Activated T-helper 2 cell treated with anti-CD3 and anti-CD28 coated beads, Interferon-gamma antibody, Interleukin-2, Interleukin-4, amounts not matched to agents 10 μg/mL and 5 μg/mL and 100 μg/mL, durations not matched to agents 14 hours and 24 hours and 36 hours (primary cell): ENCODE data around the gene SLFNL1. TPM values are rescaled to one million over a fixed set of nuclear protein-coding genes. Genes with fewer than 3 reads are reported as not detected.

Experiments used
- DNase-seq: peaks from one replicate; pipeline ENCODE4 v3.0.0; 2021; ENCODE audit warnings: low spot score
- H3K27ac Mint-ChIP-seq: one replicate; pipeline ENCODE4 v1.8.0; 2021; ENCODE audit warnings: mixed read lengths
- H3K27me3 Mint-ChIP-seq: one replicate; pipeline ENCODE4 v1.8.0; 2021; ENCODE audit warnings: low read depth, mixed read lengths
- H3K36me3 Mint-ChIP-seq: one replicate; pipeline ENCODE4 v1.8.0; 2021; ENCODE audit warnings: low read depth, mixed read lengths
- H3K4me1 Mint-ChIP-seq: one replicate; pipeline ENCODE4 v1.8.0; 2021; ENCODE audit warnings: low read depth, mixed read lengths
- H3K4me3 Mint-ChIP-seq: one replicate; pipeline ENCODE4 v1.8.0; 2021; ENCODE audit warnings: low read depth, mild to moderate bottlenecking, moderate library complexity, mixed read lengths
- H3K9me3 Mint-ChIP-seq: one replicate; pipeline ENCODE4 v1.8.0; 2021; ENCODE audit warnings: mixed read lengths
- intact Hi-C: fragments of 100-400 bp; cut with micrococcal nuclease; formaldehyde crosslinking; loops from one replicate; pipeline ENCODE4 v1.15.1; 2023
- total RNA-seq: library from RNA; stranded (reverse); gene quantifications from 2 replicates; pipeline ENCODE4 v1.2.3, GENCODE V29; 2022

The SLFNL1 gene
- total RNA-seq, 1 donor from 2014 or later: 0.14 TPM

DNA sequence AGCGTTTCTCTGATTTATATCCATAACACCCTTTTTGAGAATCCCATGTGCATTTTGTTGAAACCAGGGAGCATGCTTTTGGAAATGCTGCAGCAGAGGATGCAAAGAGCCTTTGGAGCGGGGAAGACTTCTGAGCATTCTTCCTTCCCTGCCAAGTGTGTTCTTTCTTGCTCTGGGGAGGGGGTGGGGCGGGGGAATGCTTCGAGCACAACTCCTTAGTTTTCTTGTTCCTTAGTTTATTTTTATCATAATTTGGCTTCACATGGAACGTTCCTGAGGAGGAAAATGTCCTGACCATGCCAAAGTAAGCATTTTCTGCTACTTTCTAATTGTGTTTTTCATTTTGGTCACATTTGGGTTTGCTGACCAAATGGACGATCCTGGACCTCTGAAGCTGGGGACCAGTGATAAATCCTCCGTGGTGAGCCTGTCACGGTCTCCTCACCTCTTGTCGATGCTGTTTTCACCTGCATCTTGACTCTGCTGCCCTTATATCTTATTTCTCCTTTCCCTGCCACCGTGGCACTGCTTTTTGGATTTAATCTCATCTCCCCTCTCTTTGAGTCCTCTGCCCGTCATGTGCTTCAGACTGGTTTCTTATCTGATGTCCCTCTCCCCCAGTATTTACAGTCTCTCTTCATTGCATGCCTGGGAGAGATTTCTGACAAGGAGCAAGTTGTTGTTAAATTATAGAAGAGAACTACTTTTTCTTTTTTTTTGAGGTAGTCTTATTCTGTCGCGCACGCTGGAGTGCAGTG lies 39.7 kb downstream of the SLFNL1 start:
- Mint-ChIP-seq H3K9me3 (no peaks in the 10 kb centered on the region), H3K36me3 (peaks cover 62% of the 10 kb centered on the region), H3K27me3 (no peaks in the 10 kb centered on the region), H3K4me3 (peak overlapping the region; percentile 98), H3K27ac (peak overlapping the region; percentile 48), H3K4me1 (peaks cover 61% of the 10 kb centered on the region)
- DNase-seq: no peak
- intact Hi-C loops: loop anchor here (5.0 to 10.0 kb wide), 3 partner anchors 263 to 1703 kb away; partner anchors contain the start of genes NFYC, SCMH1 and YBX1

DNA sequence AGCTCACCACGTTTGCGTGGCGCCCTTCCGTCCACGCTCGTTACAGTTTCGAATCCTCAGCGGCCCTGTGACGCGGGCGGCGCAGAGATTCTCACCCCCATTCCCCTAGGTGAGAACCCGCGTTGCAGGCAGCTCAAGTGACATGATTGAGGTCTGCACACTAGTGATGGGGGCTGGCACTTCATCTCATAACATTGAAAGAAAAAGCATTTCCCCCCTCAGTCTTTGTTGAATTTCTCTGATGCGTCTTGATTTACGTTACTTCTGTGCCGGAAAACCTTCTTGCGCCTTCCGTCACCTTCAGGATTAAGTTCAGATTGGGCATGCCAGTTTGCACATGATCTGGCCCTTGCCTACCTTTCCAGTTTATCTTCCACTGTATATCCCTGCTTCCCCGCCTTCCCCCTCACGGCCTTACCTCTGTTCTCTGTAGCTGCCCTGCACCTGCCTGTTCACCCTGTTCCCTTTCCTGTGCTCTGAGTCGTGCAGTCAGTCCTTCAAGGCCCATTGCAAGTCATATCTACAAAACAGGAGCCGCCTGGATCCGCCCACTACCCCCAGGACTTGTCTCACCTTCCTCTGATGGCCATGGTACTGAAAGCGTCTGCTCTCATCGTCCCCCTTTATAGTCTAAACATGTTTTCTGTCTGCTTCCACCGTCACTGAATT lies 40.9 kb downstream of the SLFNL1 start:
- Mint-ChIP-seq H3K4me1 (peaks cover 59% of the 10 kb centered on the region), H3K36me3 (peaks cover 50% of the 10 kb centered on the region), H3K9me3 (no peaks in the 10 kb centered on the region)

DNA sequence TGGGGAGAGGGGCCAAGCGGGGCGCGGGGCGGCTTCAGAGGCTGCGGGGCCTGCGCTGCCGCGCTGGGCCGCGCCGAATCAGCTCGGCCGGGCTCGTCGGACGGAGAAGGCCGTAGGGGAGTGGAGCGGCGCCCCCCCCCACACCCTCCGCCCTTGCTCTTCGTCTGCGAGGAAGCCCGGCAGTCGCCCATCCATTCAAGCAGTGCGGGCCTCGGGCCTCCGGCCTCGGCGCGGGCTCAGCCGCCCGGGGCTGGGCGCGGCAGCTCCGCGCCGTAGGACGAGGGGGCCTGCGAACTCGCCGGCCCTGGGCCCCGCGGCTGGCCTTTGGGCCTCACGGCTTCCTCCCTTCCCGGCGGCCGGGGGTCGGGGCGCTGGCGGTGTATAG lies 41.5 kb downstream of the SLFNL1 start:
- no peak for DNase-seq
- H3K27me3 Mint-ChIP-seq: no peaks in the 10 kb centered on the region
- peak overlapping the region; percentile 97 for H3K27ac Mint-ChIP-seq
- H3K4me1 Mint-ChIP-seq: peaks cover 54% of the 10 kb centered on the region
- no peaks in the 10 kb centered on the region for H3K9me3 Mint-ChIP-seq
- intact Hi-C loops: loop anchor here (5.0 to 10.0 kb wide), 3 partner anchors 265 to 1705 kb away; partner anchors contain the start of genes NFYC, SCMH1 and YBX1
- H3K4me3 Mint-ChIP-seq: peak overlapping the region; percentile 98
- H3K36me3 Mint-ChIP-seq: peaks cover 44% of the 10 kb centered on the region

More for the DNA sequence above, 40.9 kb downstream of the SLFNL1 start:
- Mint-ChIP-seq H3K27me3 (no peaks in the 10 kb centered on the region), H3K4me3 (peak overlapping the region; percentile 98), H3K27ac (peak overlapping the region; percentile 97)
- peak; percentile 48 for DNase-seq
- intact Hi-C loops: loop anchor here (5.0 to 10.0 kb wide), 3 partner anchors 264 to 1704 kb away; partner anchors contain the start of genes NFYC, SCMH1 and YBX1

DNA sequence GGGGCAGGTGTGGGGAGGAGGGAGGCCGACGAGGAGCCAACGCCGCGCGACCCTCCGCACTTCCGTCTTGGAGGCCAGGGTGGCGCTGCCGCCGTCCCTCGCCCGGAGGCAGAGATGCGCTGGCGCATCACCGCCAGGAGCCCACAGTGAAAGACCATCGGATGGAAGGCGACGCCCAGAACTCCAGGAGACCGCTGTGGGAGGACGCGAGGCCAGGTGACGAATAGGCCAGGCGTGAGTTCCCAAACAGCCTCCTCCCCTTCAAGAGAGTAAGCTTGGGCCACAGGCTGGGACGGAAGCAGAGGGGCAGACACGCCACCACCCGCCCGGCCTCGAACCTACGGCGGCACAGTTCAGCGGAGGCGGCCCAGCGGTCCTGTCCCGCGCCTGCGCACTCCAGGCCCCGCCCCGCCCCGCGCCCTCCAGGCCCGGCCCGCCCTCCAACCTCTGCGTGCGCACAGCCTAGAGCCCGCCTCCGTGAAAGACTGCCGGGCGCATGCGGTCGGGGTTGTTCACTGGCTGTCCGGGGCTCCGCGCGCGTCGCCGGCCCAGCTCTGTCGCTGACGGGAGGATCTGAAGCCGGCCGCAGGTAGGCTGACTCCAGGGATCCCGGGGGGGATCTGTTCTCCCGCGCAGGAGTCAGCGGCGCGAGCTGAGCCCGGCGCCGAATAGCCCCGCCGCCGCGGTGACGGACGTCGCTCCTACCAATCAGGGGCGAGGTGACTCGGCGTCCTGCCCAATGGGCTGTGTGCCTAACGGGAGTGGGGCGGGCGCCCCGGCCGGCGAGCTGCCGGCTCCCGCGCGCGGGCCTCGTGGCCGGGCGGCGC lies 42.1 kb downstream of the SLFNL1 start, which contains the start of gene CTPS1:
TSS of gene CTPS1 (plus strand) at position 456 of the 827 bp plus-strand sequence. CDS start 3,595 bp downstream, outside the sequence.
- intact Hi-C loops: loop anchor here (5.0 to 10.0 kb wide), 3 partner anchors 265 to 1705 kb away; partner anchors contain the start of genes NFYC, SCMH1 and YBX1
- H3K4me3 Mint-ChIP-seq: peak within 1 kb of the TSS; percentile 98
- peaks cover 38% of the 10 kb centered on the region for H3K36me3 Mint-ChIP-seq
- DNase-seq: peak; percentile 91
- peaks cover 56% of the 10 kb centered on the region for H3K4me1 Mint-ChIP-seq
- peak within 1 kb of the TSS; percentile 97 for H3K27ac Mint-ChIP-seq
- no peaks in the 10 kb centered on the region for H3K27me3 Mint-ChIP-seq
- no peaks in the 10 kb centered on the region for H3K9me3 Mint-ChIP-seq

DNA sequence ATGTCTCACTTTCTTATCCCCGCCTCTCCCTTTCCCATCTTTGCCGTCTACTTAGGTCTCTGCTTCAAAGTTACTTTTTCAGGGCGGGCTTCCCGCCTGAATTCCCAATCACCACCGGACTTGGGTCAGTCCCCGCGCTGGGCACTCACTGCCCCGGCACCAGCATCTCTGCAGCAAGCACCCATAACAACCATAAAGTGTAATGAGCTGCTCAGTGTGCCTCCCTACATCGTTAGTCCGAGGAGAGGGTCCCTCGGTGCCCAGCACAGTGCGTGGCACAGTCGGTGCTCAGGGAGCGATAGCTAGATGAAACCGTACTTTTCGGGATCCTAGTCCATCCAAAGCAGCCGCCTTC lies 42.7 kb downstream of the SLFNL1 start:
- H3K4me3 Mint-ChIP-seq: peak overlapping the region; percentile 85
- intact Hi-C loops: no loop called here
- peaks cover 55% of the 10 kb centered on the region for H3K4me1 Mint-ChIP-seq
- no peaks in the 10 kb centered on the region for H3K9me3 Mint-ChIP-seq
- H3K27me3 Mint-ChIP-seq: no peaks in the 10 kb centered on the region
- peaks cover 32% of the 10 kb centered on the region for H3K36me3 Mint-ChIP-seq
- peak; percentile 12 for DNase-seq
- H3K27ac Mint-ChIP-seq: peak overlapping the region; percentile 94

DNA sequence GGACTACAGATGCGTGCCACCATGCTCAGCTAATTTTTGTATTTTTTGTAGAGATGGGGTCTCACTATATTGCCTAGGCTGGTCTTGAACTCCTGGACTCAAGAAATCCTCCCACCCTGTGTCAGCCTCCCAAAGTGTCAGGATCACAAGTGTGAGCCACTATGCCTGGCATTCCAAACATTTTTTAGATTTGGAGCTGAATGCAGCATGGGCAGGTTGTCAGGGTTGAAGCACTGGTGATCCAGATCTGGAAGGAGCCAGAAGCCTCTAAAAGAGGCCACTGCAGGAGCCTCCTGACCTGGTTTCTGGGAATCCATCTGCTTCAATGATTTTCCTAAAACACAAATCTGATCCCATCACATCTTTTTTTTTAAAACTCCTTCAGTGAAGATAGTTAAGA lies 43.8 kb downstream of the SLFNL1 start:
- no peaks in the 10 kb centered on the region for H3K9me3 Mint-ChIP-seq
- no peak overlapping the region for H3K27ac Mint-ChIP-seq
- H3K4me1 Mint-ChIP-seq: peaks cover 48% of the 10 kb centered on the region
- intact Hi-C loops: no loop called here
- no peaks in the 10 kb centered on the region for H3K27me3 Mint-ChIP-seq
- DNase-seq: no peak
- H3K4me3 Mint-ChIP-seq: no peak overlapping the region
- H3K36me3 Mint-ChIP-seq: peaks cover 23% of the 10 kb centered on the region

DNA sequence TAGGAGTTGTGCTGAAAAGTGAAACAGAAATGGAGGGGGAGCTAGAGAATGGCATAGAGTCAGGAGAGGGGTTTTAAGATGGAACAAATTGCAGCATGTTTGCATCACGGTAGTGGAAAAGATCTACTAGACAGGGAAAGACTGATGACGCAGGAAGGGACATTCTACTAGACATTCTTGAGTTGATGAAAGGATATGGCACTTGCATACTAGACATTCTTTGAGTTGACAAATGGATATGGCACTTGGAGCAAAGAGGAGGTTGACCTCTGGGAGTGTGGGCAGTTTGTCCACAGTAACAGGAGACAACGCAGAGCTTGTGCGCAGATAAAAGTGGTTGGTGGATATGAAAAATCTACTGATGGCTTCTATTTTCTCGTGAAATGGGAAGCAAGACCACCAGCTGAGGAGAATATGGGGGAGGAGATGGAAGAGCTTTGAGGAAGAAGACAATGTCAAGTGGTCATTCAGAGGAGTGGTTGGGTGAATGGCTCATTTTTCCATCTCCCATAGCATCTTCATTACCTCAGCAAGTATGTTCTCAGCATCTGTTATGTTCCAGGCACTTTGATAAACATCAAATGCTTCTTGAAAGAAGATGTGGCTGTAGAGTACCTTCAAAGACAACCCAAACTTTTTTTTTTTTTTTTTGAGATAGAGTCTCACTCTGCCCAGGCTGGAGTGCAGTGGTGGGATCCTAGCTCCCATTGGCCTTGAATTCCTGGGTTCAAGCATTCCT lies 44.4 kb downstream of the SLFNL1 start:
- Mint-ChIP-seq H3K36me3 (peaks cover 17% of the 10 kb centered on the region), H3K27me3 (no peaks in the 10 kb centered on the region), H3K27ac (peak overlapping the region; percentile 0), H3K4me3 (no peak overlapping the region), H3K9me3 (no peaks in the 10 kb centered on the region), H3K4me1 (peaks cover 42% of the 10 kb centered on the region)
- intact Hi-C loops: no loop called here
- DNase-seq: no peak

DNA sequence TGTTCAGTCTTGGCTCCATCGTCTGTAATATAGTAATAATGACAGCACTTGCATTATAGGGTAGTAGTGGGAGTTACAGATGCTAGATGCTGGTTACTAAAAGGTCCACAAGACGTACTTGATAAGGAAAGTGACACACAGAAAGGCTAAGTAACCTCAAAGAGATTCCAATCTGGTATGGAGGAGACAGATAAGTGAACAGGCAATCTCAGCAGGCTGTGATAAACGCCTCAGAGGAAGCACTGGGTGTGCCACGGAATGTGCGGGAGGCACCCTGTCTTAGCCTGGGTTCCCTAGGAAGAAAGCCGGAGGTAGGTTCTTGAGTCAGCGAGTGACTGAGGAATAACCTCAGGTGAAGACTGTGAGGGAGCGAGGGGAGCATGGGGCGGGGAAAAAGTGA lies 46.6 kb downstream of the SLFNL1 start:
- Mint-ChIP-seq H3K4me1 (peaks cover 28% of the 10 kb centered on the region), H3K27ac (peak overlapping the region; percentile 18), H3K27me3 (no peaks in the 10 kb centered on the region), H3K4me3 (no peak overlapping the region), H3K36me3 (no peaks in the 10 kb centered on the region), H3K9me3 (no peaks in the 10 kb centered on the region)
- intact Hi-C loops: no loop called here
- no peak for DNase-seq

DNA sequence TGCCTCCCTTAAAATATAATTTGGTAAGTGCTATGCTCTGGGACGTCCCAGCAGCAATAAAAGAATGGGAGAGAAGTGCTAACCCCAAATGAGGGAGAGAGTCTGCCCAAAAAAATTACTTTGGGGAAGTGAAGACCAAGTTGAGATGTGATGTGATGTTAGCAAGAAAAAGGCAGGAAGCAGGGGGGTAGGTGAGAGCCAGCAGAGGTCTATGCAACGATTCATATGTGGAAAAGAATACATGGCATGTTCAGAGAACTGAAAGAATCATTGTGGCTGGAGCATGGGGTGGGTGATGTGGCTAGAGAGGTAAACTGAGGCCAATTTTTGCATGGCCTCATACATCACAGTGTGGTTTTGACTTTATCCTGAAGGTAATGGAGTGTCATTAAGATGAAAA lies 47.6 kb downstream of the SLFNL1 start:
- intact Hi-C loops: no loop called here
- Mint-ChIP-seq H3K4me1 (peaks cover 25% of the 10 kb centered on the region), H3K4me3 (no peak overlapping the region), H3K27me3 (no peaks in the 10 kb centered on the region), H3K36me3 (no peaks in the 10 kb centered on the region), H3K27ac (no peak overlapping the region), H3K9me3 (no peaks in the 10 kb centered on the region)
- no peak for DNase-seq

DNA sequence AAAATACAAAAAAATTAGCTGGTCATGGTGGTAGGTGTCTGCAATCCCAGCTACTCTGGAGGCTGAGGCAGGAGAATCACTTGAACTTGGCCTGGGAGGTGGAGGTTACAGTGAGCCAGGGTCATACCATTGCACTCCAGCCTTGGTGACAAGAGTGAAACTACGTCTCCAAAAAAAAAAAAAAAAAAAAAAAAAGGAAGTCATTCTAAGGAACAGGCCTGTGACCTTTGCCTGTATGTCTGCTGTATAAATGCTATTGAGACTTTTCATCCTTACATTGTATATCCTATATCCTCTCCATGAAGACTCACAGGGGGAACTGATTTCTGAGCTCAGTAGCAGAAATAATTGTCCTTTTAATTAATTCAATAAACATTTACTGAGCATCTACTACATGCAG lies 49.6 kb downstream of the SLFNL1 start:
- H3K4me1 Mint-ChIP-seq: peaks cover 22% of the 10 kb centered on the region
- no peak overlapping the region for H3K27ac Mint-ChIP-seq
- no peaks in the 10 kb centered on the region for H3K27me3 Mint-ChIP-seq
- no peak for DNase-seq
- H3K9me3 Mint-ChIP-seq: no peaks in the 10 kb centered on the region
- no peaks in the 10 kb centered on the region for H3K36me3 Mint-ChIP-seq
- intact Hi-C loops: no loop called here
- H3K4me3 Mint-ChIP-seq: no peak overlapping the region

DNA sequence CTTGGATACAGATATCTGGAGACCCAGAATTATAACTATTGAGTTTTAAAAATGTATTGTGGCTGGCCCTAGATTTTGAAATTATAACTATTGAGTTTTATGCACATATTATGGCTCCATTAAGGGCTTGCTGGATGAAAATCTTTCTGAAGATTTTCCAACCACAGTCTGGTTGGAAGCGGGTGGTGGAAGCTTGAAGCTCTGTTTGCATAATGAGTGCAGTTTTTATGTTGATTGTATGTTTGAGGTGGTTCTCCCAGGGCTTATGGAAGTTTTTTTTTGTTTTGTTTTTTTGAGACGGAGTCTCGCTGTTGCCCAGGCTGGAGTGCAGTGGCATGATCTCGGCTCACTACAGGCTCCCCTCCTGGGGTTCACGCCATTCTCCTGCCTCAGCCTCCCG lies 52.1 kb downstream of the SLFNL1 start:
- Mint-ChIP-seq H3K36me3 (no peaks in the 10 kb centered on the region), H3K4me3 (no peak overlapping the region), H3K27ac (no peak overlapping the region), H3K27me3 (peaks cover 4% of the 10 kb centered on the region), H3K9me3 (no peaks in the 10 kb centered on the region), H3K4me1 (peaks cover 9% of the 10 kb centered on the region)
- intact Hi-C loops: no loop called here
- no peak for DNase-seq

DNA sequence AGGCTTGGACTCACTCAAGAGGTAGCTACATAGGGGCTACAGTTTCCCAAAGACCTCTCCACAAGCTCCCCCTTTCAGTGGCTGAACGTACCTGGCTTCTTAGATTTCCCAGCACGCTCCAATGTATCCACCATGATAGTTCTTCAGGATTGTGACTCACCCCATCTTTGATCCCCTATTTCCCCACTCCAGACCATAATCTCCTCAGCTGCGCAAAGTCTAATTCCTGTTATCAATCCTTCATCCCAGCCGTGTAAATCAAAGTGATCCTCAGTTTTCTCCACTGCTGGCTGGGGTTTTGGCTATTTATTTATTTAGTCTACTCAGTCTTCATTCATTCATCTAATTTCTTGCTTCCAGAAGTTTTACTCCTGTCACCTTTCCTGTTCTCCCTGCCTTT lies 55.1 kb downstream of the SLFNL1 start:
- H3K4me3 Mint-ChIP-seq: no peak overlapping the region
- no peak for DNase-seq
- peaks cover 4% of the 10 kb centered on the region for H3K27me3 Mint-ChIP-seq
- H3K9me3 Mint-ChIP-seq: no peaks in the 10 kb centered on the region
- H3K4me1 Mint-ChIP-seq: peaks cover 1% of the 10 kb centered on the region
- H3K27ac Mint-ChIP-seq: no peak overlapping the region
- intact Hi-C loops: no loop called here
- no peaks in the 10 kb centered on the region for H3K36me3 Mint-ChIP-seq
